BJ (cell line): ENCODE data around the gene ZNF174. TPM values are rescaled to one million over a fixed set of nuclear protein-coding genes. Genes with fewer than 3 reads are reported as not detected.

Experiments used
- CTCF ChIA-PET: fragments of 350-600 bp; formaldehyde crosslinking; extraction: SDS; loops from one replicate; lab custom pipeline; 2021; ENCODE audit warnings: antibody characterized with exemption, inconsistent platforms; lab: Yijun Ruan, JAX
- POLR2A ChIA-PET: fragments of 300-600 bp; sonication (Branson Sonifier 250); formaldehyde crosslinking; extraction: SDS; loops from one replicate; lab custom pipeline; 2021; ENCODE audit warnings: antibody characterized with exemption; lab: Charles Lee
- DNase-seq: peaks from one replicate; pipeline ENCODE4 v3.0.0-alpha.2; 2011; ENCODE audit warnings: low read depth
- H3K27me3 ChIP-seq: 2 replicates; pipeline ENCODE4 v1.6.0; 2011; ENCODE audit warnings: low read length; ENCODE audit not compliant: control insufficient read depth, insufficient read depth
- H3K36me3 ChIP-seq: 2 replicates; pipeline ENCODE4 v1.5.1; 2011; ENCODE audit warnings: low read length; ENCODE audit not compliant: control insufficient read depth, insufficient read depth
- H3K4me3 ChIP-seq: 2 replicates; pipeline ENCODE4 v1.5.1; 2011; ENCODE audit warnings: low read depth, mild to moderate bottlenecking, control low read depth, low read length
- CTCF ChIP-seq: IDR thresholded peaks from 2 replicates; pipeline ENCODE4 v1.5.1; 2011; ENCODE audit warnings: low read depth, mild to moderate bottlenecking, control low read depth, inconsistent platforms, low read length, moderate library complexity; ENCODE audit not compliant: insufficient read depth
- polyA plus RNA-seq: library from polyadenylated mRNA; depleted of rRNA; stranded (reverse); fragments of >200 nt; gene quantifications from 2 replicates; pipeline ENCODE4 v1.2.3, GENCODE V29; 2011; rRNA removed

Gene ZNF174
- polyA plus RNA-seq, 1 experiment = 10.6 TPM

GRCh38 chr16:3457434-3458252 lies 56.6 kb downstream of the ZNF174 start:
- POLR2A ChIA-PET = interaction anchor here (0.6 to 0.9 kb wide), 2 partner anchors 14 to 20 kb away, joined by 3 to 10 read pairs; no protein-coding TSS in a partner anchor
- TF ChIP-seq CTCF = peak; percentile 41
- peaks cover 1% of the 10 kb centered on the region; the same call in 1 of the 2 replicates for H3K36me3 ChIP-seq
- CTCF ChIA-PET = no interaction called here
- H3K27me3 ChIP-seq = no peaks in the 10 kb centered on the region
- DNase-seq = no peak
- H3K4me3 ChIP-seq = peak overlapping the region; percentile 97

GRCh38 chr16:3458278-3458851 lies 57.4 kb downstream of the ZNF174 start:
- Histone ChIP-seq H3K27me3 (no peaks in the 10 kb centered on the region), H3K4me3 (peak overlapping the region; percentile 97), H3K36me3 (peaks cover 1% of the 10 kb centered on the region; the same call in 1 of the 2 replicates)
- ChIA-PET POLR2A (no interaction called here), CTCF (no interaction called here)
- DNase-seq = no peak
- TF ChIP-seq CTCF = no peak

DNA sequence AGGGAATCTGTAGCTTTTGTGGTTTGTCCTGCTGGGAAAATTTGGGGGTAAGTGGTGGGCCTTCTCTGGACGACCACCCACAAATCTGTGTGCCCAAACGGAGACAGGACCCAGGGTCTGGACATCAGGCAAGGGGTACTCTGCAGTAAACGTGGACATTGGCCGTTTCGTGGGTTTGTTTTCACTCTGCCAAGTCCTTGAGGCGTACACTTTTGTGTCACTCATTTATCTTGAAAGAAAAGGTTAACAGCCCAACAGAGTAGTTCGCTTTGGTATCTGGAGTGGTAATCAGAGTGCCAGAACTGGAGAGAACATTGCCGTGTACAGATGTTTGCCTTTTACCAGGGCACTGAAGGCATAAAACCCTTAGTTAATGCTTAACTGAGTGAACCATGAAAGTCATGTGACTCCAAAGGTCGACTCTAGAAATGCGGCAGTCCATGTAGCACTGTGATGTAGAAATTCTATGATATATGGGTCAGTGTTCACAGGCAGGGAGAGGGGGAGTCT lies 57.9 kb downstream of the ZNF174 start:
- POLR2A ChIA-PET = no interaction called here
- CTCF ChIA-PET = no interaction called here
- H3K4me3 ChIP-seq = peak overlapping the region; percentile 97

More for the DNA sequence above, 57.9 kb downstream of the ZNF174 start:
- TF ChIP-seq CTCF = no peak
- DNase-seq = no peak
- Histone ChIP-seq H3K36me3 (peaks cover 1% of the 10 kb centered on the region; the same call in 1 of the 2 replicates), H3K27me3 (no peaks in the 10 kb centered on the region)

Other genes starting within 250 kb of the ZNF174 start
- 0.33 and 0.64 TPM in 2 replicates for gene OR1F1, start 213.0 kb upstream of the ZNF174 start, polyA plus RNA-seq
- 4.0 and 4.8 TPM in 2 replicates for gene ZNF200, start 166.1 kb upstream of the ZNF174 start, polyA plus RNA-seq
- not detected in 2 replicates for gene MEFV, start 144.6 kb upstream of the ZNF174 start, polyA plus RNA-seq
- 12.9 and 14.2 TPM in 2 replicates for gene ZNF263, start 117.7 kb upstream of the ZNF174 start, polyA plus RNA-seq
- 2.0 and 3.7 TPM in 2 replicates for gene TIGD7, start 95.8 kb upstream of the ZNF174 start, polyA plus RNA-seq
- 9.6 and 13.6 TPM in 2 replicates for gene ZNF75A, start 95.7 kb upstream of the ZNF174 start, polyA plus RNA-seq
- gene OR2C1, start 45.3 kb upstream of the ZNF174 start, polyA plus RNA-seq = 0.17 TPM in 1 of 2 replicates, not detected in the other
- gene ZSCAN32, start 211 bp upstream of the ZNF174 start, polyA plus RNA-seq = 13.8 and 14.0 TPM in 2 replicates
- 0.93 and 1.5 TPM in 2 replicates for gene ZNF597, start 42.3 kb downstream of the ZNF174 start, polyA plus RNA-seq
- 21.7 and 30.7 TPM in 2 replicates for gene NAA60, start 42.5 kb downstream of the ZNF174 start, polyA plus RNA-seq
- not detected in 2 replicates for gene C16orf90, start 94.3 kb downstream of the ZNF174 start, polyA plus RNA-seq
- 14.7 and 27.0 TPM in 2 replicates for gene CLUAP1, start 99.8 kb downstream of the ZNF174 start, polyA plus RNA-seq
- gene NLRC3, start 176.2 kb downstream of the ZNF174 start, polyA plus RNA-seq = not detected in 2 replicates
- gene SLX4, start 210.4 kb downstream of the ZNF174 start, polyA plus RNA-seq = 0.92 and 0.97 TPM in 2 replicates